ENCODE measurements around the gene ROPN1L.
A peak's percentile ranks its signal among the peaks of the same experiment; 100 is the strongest.

The ROPN1L gene

GRCh38 chr5:10480237-10480985 lies 38.7 kb downstream of the ROPN1L start:
- DNase-seq (ENCODE audit: extremely low read depth, low read depth), result no peak
- no peak for TF ChIP-seq CTCF (IDR thresholded peaks at IDR 0.05; ENCODE audit: low read depth, low read length)

- DNase-seq (ENCODE audit: extremely low read depth, low read depth), result no peak
Observed at GRCh38 chr5:10481241-10481935, 39.7 kb downstream of the ROPN1L start.

GRCh38 chr5:10482791-10483530 lies 41.3 kb downstream of the ROPN1L start:
- no peak for TF ChIP-seq CTCF (IDR thresholded peaks at IDR 0.05; ENCODE audit: low read depth, low read length)
- no peak for DNase-seq (ENCODE audit: extremely low read depth, low read depth)

More at GRCh38 chr5:10481241-10481935, 39.7 kb downstream of the ROPN1L start:
- TF ChIP-seq CTCF (IDR thresholded peaks at IDR 0.05; ENCODE audit: low read depth, low read length), result no peak

GRCh38 chr5:10484774-10485141 lies 43.1 kb downstream of the ROPN1L start:
- DNase-seq (ENCODE audit: extremely low read depth, low read depth), result no peak
- TF ChIP-seq CTCF (IDR thresholded peaks at IDR 0.05; ENCODE audit: low read depth, low read length), result no peak

GRCh38 chr5:10485142-10485795 lies 43.6 kb downstream of the ROPN1L start:
- peak; percentile 76 for DNase-seq (ENCODE audit: extremely low read depth, low read depth)

GRCh38 chr5:10485897-10486296 lies 44.2 kb downstream of the ROPN1L start:
- DNase-seq (ENCODE audit: extremely low read depth, low read depth), result no peak
- no peak for TF ChIP-seq CTCF (IDR thresholded peaks at IDR 0.05; ENCODE audit: low read depth, low read length)

More at GRCh38 chr5:10485142-10485795, 43.6 kb downstream of the ROPN1L start:
- no peak for TF ChIP-seq CTCF (IDR thresholded peaks at IDR 0.05; ENCODE audit: low read depth, low read length)
